K562 (cell line): ENCODE data around the gene KLRC3. TPM values are rescaled to one million over a fixed set of nuclear protein-coding genes. Genes with fewer than 3 reads are reported as not detected.
"Not testable (repeated sequence)": the region's sequence is repeated elsewhere in the genome, so short reads cannot be mapped to it uniquely, and the experiment has no call there.

Experiments
- ATAC-seq: fragments of 200-7000 bp; cut with Tn5 transposase; 3 replicates; pipeline ENCODE4 v1.9.1; 2020; ENCODE audit warnings: moderate library complexity
- BruUV-seq: library from RNA; stranded (reverse); fragments of 400-500 nt; replicated peaks from 2 replicates; lab custom pipeline; 2021; lab: Mats Ljungman, UMichigan
- CTCF ChIA-PET: fragments of 300-600 bp; formaldehyde crosslinking; extraction: SDS; loops from one replicate; lab custom pipeline; 2021; ENCODE audit warnings: low intra/inter-chr PET ratio; lab: Yijun Ruan, JAX
- POLR2A ChIA-PET: fragments of 300-600, 350-650 bp; sonication (Branson Sonifier 250); formaldehyde crosslinking; extraction: SDS; loops from one replicate; lab custom pipeline; 2021; ENCODE audit warnings: antibody characterized with exemption, inconsistent platforms; lab: Yijun Ruan, JAX
- DNase-seq, 4 experiments: peaks; one replicate each; pipeline versions ENCODE4 v3.0.0 to v3.0.0-alpha.2; 2011 to 2018; ENCODE audit warnings: low spot score in 3 of 4, mixed read lengths in 3 of 4; ENCODE audit errors: extremely low read depth in 1 of 4
- FAIRE-seq: peaks from 2 replicates; lab custom pipeline; 2011; peaks lifted over from hg19 to GRCh38; lab: Jason Lieb, UNC
- H2AFZ ChIP-seq: 2 replicates; pipeline ENCODE4 v1.6.0; 2011; ENCODE audit warnings: low read depth, low read length, control low read depth, inconsistent platforms
- H3K27ac ChIP-seq: fragments of 200-600 bp; 3 replicates; pipeline ENCODE4 v1.8.0; 2011; ENCODE audit warnings: low read depth, mild to moderate bottlenecking, control low read depth, inconsistent platforms, low read length, moderate library complexity, mixed read lengths; ENCODE audit errors: extremely low read depth
- H3K27me3 ChIP-seq, 2 experiments: fragments of 300-600 bp in 1 of 2; 2 replicates in 1 of 2; 3 replicates in 1 of 2; pipeline versions ENCODE4 v1.6.0 to v1.8.0; 2011; ENCODE audit warnings: inconsistent platforms in 2 of 2, low read length in 2 of 2, mild to moderate bottlenecking in 1 of 2, mixed read lengths in 1 of 2, moderate library complexity in 1 of 2; ENCODE audit not compliant: control insufficient read depth in 2 of 2, insufficient read depth in 2 of 2
- H3K36me3 ChIP-seq: fragments of 300-600 bp; 3 replicates; pipeline ENCODE4 v1.8.0; 2011; ENCODE audit warnings: mild to moderate bottlenecking, low read length, inconsistent platforms; ENCODE audit not compliant: control insufficient read depth, insufficient read depth
- H3K4me1 ChIP-seq, 2 experiments: fragments of 200-600 bp in 1 of 2; replicated peaks in 1 of 2; 2 replicates in 1 of 2; 3 replicates in 1 of 2; pipeline versions ENCODE4 v1.5.1 to v1.8.0; 2011; ENCODE audit warnings: inconsistent platforms in 2 of 2, low read length in 2 of 2, mild to moderate bottlenecking in 1 of 2, mixed read lengths in 1 of 2, moderate library complexity in 1 of 2; ENCODE audit not compliant: control insufficient read depth in 2 of 2, insufficient read depth in 2 of 2
- H3K4me2 ChIP-seq: 2 replicates; pipeline ENCODE4 v1.6.1; 2011; ENCODE audit warnings: low read length, control low read depth, inconsistent platforms, mixed read lengths; ENCODE audit not compliant: insufficient read depth
- H3K4me3 ChIP-seq: fragments of 200-600 bp; sonication (generic), shearing (Covaris generic); 2 replicates; pipeline ENCODE4 v1.5.1; 2016; ENCODE audit warnings: control low read depth, inconsistent platforms
- H3K79me2 ChIP-seq: fragments of 200-600 bp; 3 replicates; pipeline ENCODE4 v1.8.0; 2011; ENCODE audit warnings: low read length, inconsistent platforms; ENCODE audit not compliant: control insufficient read depth, insufficient read depth
- H3K9ac ChIP-seq, 2 experiments: 2 replicates each; pipeline versions ENCODE4 v1.6.0 to v1.6.1; 2011; ENCODE audit warnings: low read depth in 2 of 2, low read length in 2 of 2, control low read depth in 1 of 2, inconsistent platforms in 1 of 2, mild to moderate bottlenecking in 1 of 2, mixed read lengths in 1 of 2; ENCODE audit not compliant: insufficient read depth in 1 of 2
- H3K9me1 ChIP-seq: one replicate; pipeline ENCODE4 v1.6.0; 2011; ENCODE audit warnings: inconsistent platforms, mild to moderate bottlenecking, low read length, moderate library complexity; ENCODE audit not compliant: control insufficient read depth, insufficient read depth
- H3K9me3 ChIP-seq: replicated peaks from 2 replicates; pipeline ENCODE4 v1.5.1; 2011; ENCODE audit warnings: low read depth, low read length, inconsistent platforms; ENCODE audit not compliant: control insufficient read depth, insufficient read depth
- H4K20me1 ChIP-seq: replicated peaks from 2 replicates; pipeline ENCODE4 v1.6.1; 2011; ENCODE audit warnings: low read length, inconsistent platforms, mixed read lengths; ENCODE audit not compliant: control insufficient read depth, insufficient read depth
- WGBS: fragments of 100-300 bp; shearing (Covaris generic); methylation state at CpG from one replicate; pipeline ENCODE4 v1.1.6; 2016; ENCODE audit warnings: low coverage, mixed read lengths; ENCODE audit not compliant: insufficient coverage; ENCODE audit errors: missing lambda C conversion rate; 5-methylcytosine and 5-hydroxymethylcytosine counted together
- in situ Hi-C: fragments of 300-500 bp; cut with MboI; formaldehyde crosslinking; loops from 4 replicates; pipeline ENCODE4 v1.15.0; 2018; ENCODE audit warnings: inconsistent platforms, mixed read lengths
- intact Hi-C: fragments of 100-400 bp; cut with micrococcal nuclease; formaldehyde crosslinking; loops from 2 replicates; pipeline ENCODE4 v1.14.2; 2022
- polyA plus RNA-seq, 8 experiments: library from polyadenylated mRNA; depleted of rRNA in 4 of 8; stranded (reverse) in 5 of 8; unstranded in 3 of 8; fragments of >200 nt; fragmentation: Nextera tagmentation in 2 of 8; fragmentation: Illumina TruSeq in 1 of 8; extraction: Ambion mirVana in 2 of 8; extraction: Trizol in 1 of 8; gene quantifications; 2 replicates each; pipeline versions ENCODE4 v1.2.1 to v1.2.3, GENCODE V29; 2011 to 2014; ENCODE audit warnings: inconsistent platforms in 1 of 8, missing spikeins in 1 of 8
- total RNA-seq, 7 experiments: library from RNA; depleted of rRNA in 6 of 7; stranded (reverse); fragments of >200 nt in 6 of 7; fragmentation: Illumina TruSeq in 2 of 7; extraction: Trizol in 2 of 7; gene quantifications; 2 replicates each; pipeline versions ENCODE4 v1.2.1 to v1.2.3, GENCODE V29; 2011 to 2021; ENCODE audit warnings: low replicate concordance in 1 of 7

KLRC3 gene
- total and polyA plus RNA-seq, 9 of the 15 experiments (the other 6 are each of a cell fraction or from before 2014, with no cell fraction given), result 0.09 to 0.32 (median 0.18) TPM; not detected in 5

GRCh38 chr12:10430623-10431022, 10.2 kb upstream of the KLRC3 start:
- H3K9ac ChIP-seq, intact Hi-C loops, DNase-seq, POLR2A ChIA-PET, H3K4me2 ChIP-seq, BruUV-seq, H3K79me2 ChIP-seq, H3K4me1 ChIP-seq, H2AFZ ChIP-seq, H3K27ac ChIP-seq, H4K20me1 ChIP-seq, H3K9me3 ChIP-seq, H3K27me3 ChIP-seq, in situ Hi-C loops, CTCF ChIA-PET, FAIRE-seq, H3K9me1 ChIP-seq, ATAC-seq, H3K4me3 ChIP-seq, H3K36me3 ChIP-seq: not testable (repeated sequence)
- WGBS, result no CpG with 5 or more reads among the region's 4 CpGs

- H4K20me1 ChIP-seq, H3K79me2 ChIP-seq, ATAC-seq, H3K36me3 ChIP-seq, H3K9ac ChIP-seq, H3K27me3 ChIP-seq, H3K9me3 ChIP-seq, FAIRE-seq, intact Hi-C loops, DNase-seq, CTCF ChIA-PET, H3K4me1 ChIP-seq, POLR2A ChIA-PET, BruUV-seq, in situ Hi-C loops, H3K4me2 ChIP-seq, H3K9me1 ChIP-seq, H3K4me3 ChIP-seq, H3K27ac ChIP-seq: not testable (repeated sequence)
- WGBS, result 60% methylated on average over 1 of the region's 8 CpGs
- H2AFZ ChIP-seq, result 0 out of 2 replicates have a peak overlapping the region, but pooled peaks have one; percentile 45
Observed at GRCh38 chr12:10425938-10426337, 5.5 kb upstream of the KLRC3 start.

- in situ Hi-C loops, result not testable (repeated sequence)
Observed at GRCh38 chr12:10424260-10424899, 4.0 kb upstream of the KLRC3 start.

GRCh38 chr12:10422159-10422558, 1.8 kb upstream of the KLRC3 start:
- H3K9ac ChIP-seq, H3K4me1 ChIP-seq, in situ Hi-C loops, H3K27me3 ChIP-seq, DNase-seq, H3K79me2 ChIP-seq, CTCF ChIA-PET, H4K20me1 ChIP-seq, H3K9me3 ChIP-seq, intact Hi-C loops, H2AFZ ChIP-seq, POLR2A ChIA-PET, BruUV-seq, H3K27ac ChIP-seq, H3K36me3 ChIP-seq, H3K4me3 ChIP-seq, H3K4me2 ChIP-seq, H3K9me1 ChIP-seq: not testable (repeated sequence)
- FAIRE-seq (peak; percentile 54), ATAC-seq (peak; percentile 69)
- no CpG with 5 or more reads among the region's 3 CpGs for WGBS

More at GRCh38 chr12:10424260-10424899, 4.0 kb upstream of the KLRC3 start:
- H2AFZ ChIP-seq, H3K79me2 ChIP-seq, H3K9ac ChIP-seq, H3K4me1 ChIP-seq, H4K20me1 ChIP-seq, H3K4me3 ChIP-seq, CTCF ChIA-PET, FAIRE-seq, DNase-seq, intact Hi-C loops, H3K27me3 ChIP-seq, H3K27ac ChIP-seq, BruUV-seq, H3K36me3 ChIP-seq, H3K4me2 ChIP-seq, H3K9me1 ChIP-seq, POLR2A ChIA-PET, H3K9me3 ChIP-seq, ATAC-seq: not testable (repeated sequence)
- 50% methylated on average over 1 of the region's 1 CpG for WGBS
